Thyroid gland (tissue), 4 donors: Measurements from ENCODE around the gene AP1B1. TPM values are rescaled to one million over a fixed set of nuclear protein-coding genes. Genes with fewer than 3 reads are reported as not detected.

Experiments used
- DNase-seq, 2 donors: peaks; one replicate each; pipeline ENCODE4 v3.0.0-alpha.2; 2019
- H3K27ac ChIP-seq, 3 donors: fragments of 200-600 bp; sonication (generic); 1 replicate in 2 of 3; 2 replicates in 1 of 3; pipeline ENCODE4 v1.5.1; 2016 to 2019; ENCODE audit warnings: mild to moderate bottlenecking in 1 of 3, moderate library complexity in 1 of 3
- H3K27me3 ChIP-seq: fragments of 200-600 bp; sonication (generic); one replicate; pipeline ENCODE4 v1.5.1; 2019
- H3K36me3 ChIP-seq, 2 donors: fragments of 200-600 bp; sonication (generic); one replicate each; pipeline ENCODE4 v1.5.1; 2016 to 2019
- H3K4me1 ChIP-seq, 2 donors: fragments of 200-600 bp; sonication (generic); one replicate each; pipeline ENCODE4 v1.5.1; 2017 to 2019
- H3K4me3 ChIP-seq, 3 donors: fragments of 200-600 bp; sonication (generic); replicated peaks in 1 of 3; 1 replicate in 2 of 3; 2 replicates in 1 of 3; pipeline ENCODE4 v1.5.1; 2016; ENCODE audit warnings: mild to moderate bottlenecking in 1 of 3
- H3K9me3 ChIP-seq: fragments of 200-600 bp; sonication (generic); one replicate; pipeline ENCODE4 v1.5.1; 2017
- POLR2A ChIP-seq, 2 donors: fragments of 450-650 bp; IDR thresholded peaks; one replicate each; pipeline ENCODE4 v1.6.1; 2017; ENCODE audit warnings: antibody characterized with exemption in 2 of 2, mild to moderate bottlenecking in 2 of 2, moderate library complexity in 1 of 2
- WGBS, 2 donors: methylation state at CpG; one replicate each; pipeline ENCODE4 v1.1.5; 2017; 5-methylcytosine and 5-hydroxymethylcytosine counted together
- intact Hi-C: fragments of 100-400 bp; cut with DNase I; formaldehyde crosslinking; loops from one replicate; pipeline ENCODE4 v1.15.1; 2023
- total RNA-seq, 4 donors: library from RNA; depleted of rRNA; stranded (reverse); fragments of >200 nt; gene quantifications; one replicate each; pipeline ENCODE4 v1.2.3, GENCODE V29; 2016
- TF ChIP-seq, protein P1 (sequence below), 6 experiments: fragments of 200-600 bp in 3 of 6; fragments of 450-650 bp in 3 of 6; sonication (generic) in 3 of 6; IDR thresholded peaks; one replicate each; pipeline ENCODE4 v1.5.1; 2016 to 2019; ENCODE audit warnings: antibody characterized with exemption in 6 of 6, mild to moderate bottlenecking in 2 of 6, inconsistent platforms in 1 of 6, moderate library complexity in 1 of 6

The AP1B1 gene
- total RNA-seq, 4 donors from 2014 or later: 45.0 to 103 (median 91.4) TPM

DNA sequence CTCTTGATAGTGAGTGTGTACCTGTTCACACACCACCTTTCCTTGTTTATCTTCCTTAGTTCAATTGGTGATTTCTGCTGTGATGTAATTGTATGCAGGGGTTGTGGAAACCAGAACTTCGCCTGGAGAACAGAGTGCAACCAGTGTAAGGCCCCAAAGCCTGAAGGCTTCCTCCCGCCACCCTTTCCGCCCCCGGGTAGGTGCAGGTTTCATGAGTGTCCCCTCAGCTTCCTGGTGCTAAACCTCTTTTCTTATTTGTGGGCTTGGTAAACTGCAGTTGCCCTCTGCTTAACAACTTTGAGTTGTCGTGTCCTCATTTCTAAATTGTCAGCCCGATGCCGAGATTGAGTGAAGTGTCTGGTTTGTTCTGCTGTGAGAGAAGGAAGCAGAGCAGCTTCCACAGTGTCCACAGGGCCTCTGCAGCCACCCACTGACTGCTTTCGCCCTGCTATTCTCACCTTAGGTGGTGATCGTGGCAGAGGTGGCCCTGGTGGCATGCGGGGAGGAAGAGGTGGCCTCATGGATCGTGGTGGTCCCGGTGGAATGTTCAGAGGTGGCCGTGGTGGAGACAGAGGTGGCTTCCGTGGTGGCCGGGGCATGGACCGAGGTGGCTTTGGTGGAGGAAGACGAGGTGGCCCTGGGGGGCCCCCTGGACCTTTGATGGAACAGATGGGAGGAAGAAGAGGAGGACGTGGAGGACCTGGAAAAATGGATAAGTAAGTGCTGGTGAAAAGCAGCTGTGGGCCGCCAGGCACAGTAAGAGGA, 89.1 kb downstream of the AP1B1 start:
- DNase-seq: no peak
- 91 to 93% methylated on average over 18 to 19 of the region's 19 CpGs for WGBS, 2 donors

DNA sequence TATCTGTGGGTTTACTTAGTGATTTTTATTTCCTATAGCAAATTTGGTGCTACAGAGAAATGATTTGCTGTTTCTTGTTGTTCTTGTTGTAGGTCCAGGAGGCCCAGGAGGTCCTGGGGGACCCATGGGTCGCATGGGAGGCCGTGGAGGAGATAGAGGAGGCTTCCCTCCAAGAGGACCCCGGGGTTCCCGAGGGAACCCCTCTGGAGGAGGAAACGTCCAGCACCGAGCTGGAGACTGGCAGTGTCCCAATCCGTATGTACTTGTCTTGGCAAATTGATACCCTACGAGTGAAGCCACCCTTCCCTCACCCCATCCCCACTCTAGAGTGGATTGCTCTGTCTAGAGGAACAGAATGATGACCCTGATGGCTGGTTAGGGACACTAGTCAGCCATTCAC, 89.7 kb downstream of the AP1B1 start:
- Histone ChIP-seq H3K27me3 (no peaks in the 10 kb centered on the region), H3K36me3 (peaks cover 64 to 72% of the 10 kb centered on the region in 2 donors), H3K4me3 (no peak overlapping the region), H3K27ac (no peak overlapping the region), H3K9me3 (no peaks in the 10 kb centered on the region), H3K4me1 (peaks cover 0 to 5% of the 10 kb centered on the region in 2 donors)
- WGBS, 2 donors: 76 to 83% methylated on average over 8 of the region's 8 CpGs
- TF ChIP-seq, protein P1, sequence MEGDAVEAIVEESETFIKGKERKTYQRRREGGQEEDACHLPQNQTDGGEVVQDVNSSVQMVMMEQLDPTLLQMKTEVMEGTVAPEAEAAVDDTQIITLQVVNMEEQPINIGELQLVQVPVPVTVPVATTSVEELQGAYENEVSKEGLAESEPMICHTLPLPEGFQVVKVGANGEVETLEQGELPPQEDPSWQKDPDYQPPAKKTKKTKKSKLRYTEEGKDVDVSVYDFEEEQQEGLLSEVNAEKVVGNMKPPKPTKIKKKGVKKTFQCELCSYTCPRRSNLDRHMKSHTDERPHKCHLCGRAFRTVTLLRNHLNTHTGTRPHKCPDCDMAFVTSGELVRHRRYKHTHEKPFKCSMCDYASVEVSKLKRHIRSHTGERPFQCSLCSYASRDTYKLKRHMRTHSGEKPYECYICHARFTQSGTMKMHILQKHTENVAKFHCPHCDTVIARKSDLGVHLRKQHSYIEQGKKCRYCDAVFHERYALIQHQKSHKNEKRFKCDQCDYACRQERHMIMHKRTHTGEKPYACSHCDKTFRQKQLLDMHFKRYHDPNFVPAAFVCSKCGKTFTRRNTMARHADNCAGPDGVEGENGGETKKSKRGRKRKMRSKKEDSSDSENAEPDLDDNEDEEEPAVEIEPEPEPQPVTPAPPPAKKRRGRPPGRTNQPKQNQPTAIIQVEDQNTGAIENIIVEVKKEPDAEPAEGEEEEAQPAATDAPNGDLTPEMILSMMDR (IDR thresholded peaks at IDR 0.05): no peak
- no peak for TF ChIP-seq POLR2A (IDR thresholded peaks at IDR 0.05)
- intact Hi-C loops: no loop called here
- no peak for DNase-seq

More for the DNA sequence above, 89.1 kb downstream of the AP1B1 start:
- Histone ChIP-seq H3K4me3 (no peak overlapping the region), H3K4me1 (peaks cover 0 to 5% of the 10 kb centered on the region in 2 donors), H3K27me3 (no peaks in the 10 kb centered on the region), H3K27ac (no peak overlapping the region), H3K9me3 (no peaks in the 10 kb centered on the region), H3K36me3 (peaks cover 57 to 65% of the 10 kb centered on the region in 2 donors)
- TF ChIP-seq, protein P1 (IDR thresholded peaks at IDR 0.05): no peak
- TF ChIP-seq POLR2A (IDR thresholded peaks at IDR 0.05): no peak
- intact Hi-C loops: no loop called here

DNA sequence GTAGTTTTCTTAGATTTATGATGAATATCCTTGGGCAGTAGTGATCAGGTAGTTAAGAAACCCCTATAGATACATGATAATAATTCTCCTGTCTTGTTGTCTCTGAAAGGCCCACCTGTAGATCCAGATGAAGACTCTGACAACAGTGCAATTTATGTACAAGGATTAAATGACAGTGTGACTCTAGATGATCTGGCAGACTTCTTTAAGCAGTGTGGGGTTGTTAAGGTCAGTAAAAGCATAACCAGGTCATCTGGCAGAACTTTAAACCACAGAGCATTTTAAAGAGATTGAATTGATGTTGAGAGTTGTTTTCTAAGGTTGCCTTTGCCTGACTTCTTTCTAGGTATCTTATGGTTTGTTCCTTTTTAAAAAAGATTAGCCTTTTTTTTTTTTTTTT, 96.0 kb downstream of the AP1B1 start:
- intact Hi-C loops: no loop called here
- Histone ChIP-seq H3K27me3 (no peaks in the 10 kb centered on the region), H3K9me3 (no peaks in the 10 kb centered on the region), H3K4me3 (no peak overlapping the region), H3K4me1 (no peaks in the 10 kb centered on the region), H3K27ac (no peak overlapping the region), H3K36me3 (peaks cover 87 to 94% of the 10 kb centered on the region in 2 donors)
- no peak for TF ChIP-seq POLR2A (IDR thresholded peaks at IDR 0.05)
- TF ChIP-seq, protein P1 (IDR thresholded peaks at IDR 0.05): no peak
- DNase-seq: no peak

DNA sequence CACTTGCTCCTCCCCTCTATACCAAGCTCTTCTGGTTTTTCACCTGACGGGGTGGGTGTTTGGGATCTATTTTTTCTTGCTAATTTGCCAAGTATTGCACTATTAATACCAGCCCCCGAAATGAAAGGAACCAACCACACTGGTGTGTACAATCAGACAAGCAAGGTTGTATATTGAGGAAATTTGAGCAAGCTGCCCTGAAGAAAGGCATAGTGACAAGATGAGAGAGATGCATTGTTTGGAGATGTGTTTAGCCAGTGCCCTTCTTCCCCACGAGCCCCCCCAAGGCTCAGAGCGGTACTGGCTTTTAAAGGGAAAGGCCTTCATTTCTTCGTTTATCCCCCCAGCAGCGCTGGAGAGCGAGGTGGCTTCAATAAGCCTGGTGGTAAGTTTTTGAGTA, 97.2 kb downstream of the AP1B1 start:
- no peak overlapping the region for H3K4me3 ChIP-seq
- DNase-seq: no peak
- WGBS, 2 donors: 79 to 85% methylated on average over 7 of the region's 7 CpGs
- no peaks in the 10 kb centered on the region for H3K4me1 ChIP-seq
- H3K9me3 ChIP-seq: no peaks in the 10 kb centered on the region
- no peaks in the 10 kb centered on the region for H3K27me3 ChIP-seq
- no peak overlapping the region for H3K27ac ChIP-seq
- TF ChIP-seq POLR2A (IDR thresholded peaks at IDR 0.05): no peak
- TF ChIP-seq, protein P1 (IDR thresholded peaks at IDR 0.05): no peak
- intact Hi-C loops: no loop called here
- peaks cover 85 to 93% of the 10 kb centered on the region in 2 donors for H3K36me3 ChIP-seq

DNA sequence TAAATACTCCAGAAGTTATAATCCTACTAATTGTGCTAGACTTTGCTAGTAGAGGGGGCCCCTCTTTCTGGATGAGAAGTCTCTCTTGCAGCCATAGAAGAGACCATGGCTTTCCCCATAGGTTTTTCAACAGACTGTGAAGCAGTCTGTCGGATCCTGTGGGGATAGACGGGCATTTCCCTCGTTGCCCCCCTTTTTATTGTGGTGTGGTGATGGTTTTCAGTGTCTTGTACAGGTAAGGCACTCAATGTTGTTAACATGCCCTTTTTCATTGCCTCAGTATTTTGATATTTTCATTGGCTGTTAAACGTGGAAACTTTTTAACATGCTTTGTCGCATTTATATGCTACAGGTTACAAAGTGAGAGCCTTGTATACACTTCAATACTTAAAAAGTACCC, 98.3 kb downstream of the AP1B1 start:
- H3K27me3 ChIP-seq: no peaks in the 10 kb centered on the region
- H3K27ac ChIP-seq: no peak overlapping the region
- intact Hi-C loops: no loop called here
- no peak overlapping the region for H3K4me3 ChIP-seq
- DNase-seq: no peak
- TF ChIP-seq, protein P1 (IDR thresholded peaks at IDR 0.05): no peak
- TF ChIP-seq POLR2A (IDR thresholded peaks at IDR 0.05): no peak
- H3K9me3 ChIP-seq: no peaks in the 10 kb centered on the region
- 79 to 82% methylated on average over 5 of the region's 5 CpGs for WGBS, 2 donors
- no peaks in the 10 kb centered on the region for H3K4me1 ChIP-seq
- H3K36me3 ChIP-seq: peaks cover 84 to 93% of the 10 kb centered on the region in 2 donors
